SK-N-DZ (cell line): ENCODE results near the gene PRC1.

Source experiments
- small RNA-seq, 2 experiments: library from RNA; depleted of rRNA; stranded (forward); fragments of <200 nt; gene quantifications; one replicate each; pipeline ENCODE3, GENCODE V24; 2014

The PRC1 gene

Small RNA genes within 50 kb of the gene (small RNA-seq; reads per million reads assigned to genes)
- 0 reads per million in 2 experiments for gene RF00019
